ENCODE measurements around the gene RABAC1. TPM values are rescaled to one million over a fixed set of nuclear protein-coding genes. Genes with fewer than 3 reads are reported as not detected.

The RABAC1 gene
- total RNA-seq, 1 experiment from 2014 or later, result 69.1 TPM

- ChIA-PET CTCF (interaction anchor here (0.6 kb wide), 1 partner anchor 71 kb away, joined by 3 read pairs; the partner anchor contains the start of gene ERFL), POLR2A (interaction anchor here (1.2 kb wide), 1 partner anchor 36 kb away, joined by 3 read pairs; no protein-coding TSS in a partner anchor)
- intact Hi-C loops (cut with micrococcal nuclease; ENCODE audit: unreplicated experiment), result no loop called here
- DNase-seq (ENCODE audit: low read depth, low spot score) (no peak), ATAC-seq (peak; percentile 35)
- BruUV-seq (replicated peaks), result no TSS peak
- peaks cover 4% of the 10 kb centered on the region; the same call in 1 of the 2 replicates for H3K27me3 ChIP-seq (ENCODE audit: control insufficient read depth, insufficient read depth, low read length)
- in situ Hi-C loops (cut with HindIII; ENCODE audit: low pct_unique_long_range_greater_than_20kb, low sequenced_read_pairs), result no loop called here
- no peaks in the 10 kb centered on the region for H3K36me3 ChIP-seq (ENCODE audit: control insufficient read depth, insufficient read depth, low read length)
- no peak overlapping the region for H3K27ac ChIP-seq (ENCODE audit: low read length)
- H3K9me3 ChIP-seq (ENCODE audit: control insufficient read depth, insufficient read depth, low read depth, low read length), result no peaks in the 10 kb centered on the region
- TF ChIP-seq TCF7L2 (IDR thresholded peaks at IDR 0.05; ENCODE audit: low read depth, low read length), result no peak
- TF ChIP-seq CTCF (IDR thresholded peaks at IDR 0.05), result no peak
- TF ChIP-seq POLR2AphosphoS5 (IDR thresholded peaks at IDR 0.05; ENCODE audit: low read depth, low read length), result no peak
- no peak for TF ChIP-seq SIN3A (IDR thresholded peaks at IDR 0.05; ENCODE audit: borderline replicate concordance, insufficient read depth, low read depth, low read length)
- no peak for TF ChIP-seq REST (IDR thresholded peaks at IDR 0.05; ENCODE audit: insufficient read depth in 1 of 2, low read depth in 2 of 2, low read length in 1 of 2)
- H3K4me3 ChIP-seq (ENCODE audit: low read depth in 2 of 2, low read length in 2 of 2), result no peak overlapping the region
- H3K4me1 ChIP-seq (ENCODE audit: control insufficient read depth, insufficient read depth, low read length), result no peaks in the 10 kb centered on the region
Measured at GRCh38 chr19:41999071-41999877, 40.2 kb upstream of the RABAC1 start.

- Histone ChIP-seq H3K36me3 (ENCODE audit: control insufficient read depth, insufficient read depth, low read length) (no peaks in the 10 kb centered on the region; the same call in 1 of the 2 replicates), H3K4me3 (ENCODE audit: low read depth in 2 of 2, low read length in 2 of 2) (peak overlapping the region in 1 of 2 experiments; percentile 13; a peak in 1 of 4 replicates), H3K9me3 (ENCODE audit: control insufficient read depth, insufficient read depth, low read depth, low read length) (no peaks in the 10 kb centered on the region), H3K4me1 (ENCODE audit: control insufficient read depth, insufficient read depth, low read length) (no peaks in the 10 kb centered on the region), H3K27me3 (ENCODE audit: control insufficient read depth, insufficient read depth, low read length) (peaks cover 4% of the 10 kb centered on the region; the same call in 1 of the 2 replicates), H3K27ac (ENCODE audit: low read length) (no peak overlapping the region)
- CTCF ChIA-PET, result interaction anchor here (0.6 kb wide), 1 partner anchor 70 kb away, joined by 3 read pairs; the partner anchor contains the start of gene ERFL
- ATAC-seq (peak; percentile 63), DNase-seq (ENCODE audit: low read depth, low spot score) (no peak)
- in situ Hi-C loops (cut with HindIII; ENCODE audit: low pct_unique_long_range_greater_than_20kb, low sequenced_read_pairs) (no loop called here), intact Hi-C loops (cut with micrococcal nuclease; ENCODE audit: unreplicated experiment) (no loop called here)
- POLR2A ChIA-PET, result no interaction called here
- BruUV-seq (replicated peaks), result no TSS peak
- TF ChIP-seq POLR2AphosphoS5 (IDR thresholded peaks at IDR 0.05; ENCODE audit: low read depth, low read length), result no peak
- TF ChIP-seq SIN3A (IDR thresholded peaks at IDR 0.05; ENCODE audit: borderline replicate concordance, insufficient read depth, low read depth, low read length), result no peak
- peak in 1 of 2 experiments; percentile 35; a peak in 2 of 4 replicates for TF ChIP-seq REST (IDR thresholded peaks at IDR 0.05; ENCODE audit: insufficient read depth in 1 of 2, low read depth in 2 of 2, low read length in 1 of 2)
- peak; percentile 88 for TF ChIP-seq CTCF (IDR thresholded peaks at IDR 0.05)
Measured at GRCh38 chr19:41998246-41999020, 39.3 kb upstream of the RABAC1 start.
